HEK293 (cell line): Measurements from ENCODE around the gene GSTA5.

Source experiments
- BCL6B ChIP-seq: fragments of 450-650 bp; formaldehyde crosslinking; IDR thresholded peaks from 2 replicates; pipeline ENCODE4 v1.5.1; 2017; ENCODE audit warnings: missing biosample characterization, missing genetic modification characterization
- CTCF ChIP-seq: fragments of 450-650 bp; formaldehyde crosslinking; IDR thresholded peaks from 2 replicates; pipeline ENCODE4 v1.5.1; 2016; ENCODE audit warnings: missing biosample characterization, missing genetic modification characterization
- YY1 ChIP-seq: fragments of 450-650 bp; formaldehyde crosslinking; IDR thresholded peaks from 2 replicates; pipeline ENCODE4 v1.5.1; 2018; ENCODE audit warnings: missing biosample characterization, missing genetic modification characterization
- ZNF140 ChIP-seq: fragments of 450-650 bp; formaldehyde crosslinking; IDR thresholded peaks from 2 replicates; pipeline ENCODE4 v1.5.1; 2016; ENCODE audit warnings: missing biosample characterization, missing genetic modification characterization
- TF ChIP-seq, protein P1 (sequence below): fragments of 450-650 bp; formaldehyde crosslinking; IDR thresholded peaks from 2 replicates; pipeline ENCODE4 v1.5.0; 2017; ENCODE audit warnings: missing biosample characterization, missing genetic modification characterization, borderline replicate concordance

- TF ChIP-seq ZNF140 (tag by site-specific recombination), result no peak
- TF ChIP-seq YY1, result no peak
- no peak for TF ChIP-seq CTCF
- no peak for TF ChIP-seq BCL6B (tag by site-specific recombination)
- TF ChIP-seq, protein P1, sequence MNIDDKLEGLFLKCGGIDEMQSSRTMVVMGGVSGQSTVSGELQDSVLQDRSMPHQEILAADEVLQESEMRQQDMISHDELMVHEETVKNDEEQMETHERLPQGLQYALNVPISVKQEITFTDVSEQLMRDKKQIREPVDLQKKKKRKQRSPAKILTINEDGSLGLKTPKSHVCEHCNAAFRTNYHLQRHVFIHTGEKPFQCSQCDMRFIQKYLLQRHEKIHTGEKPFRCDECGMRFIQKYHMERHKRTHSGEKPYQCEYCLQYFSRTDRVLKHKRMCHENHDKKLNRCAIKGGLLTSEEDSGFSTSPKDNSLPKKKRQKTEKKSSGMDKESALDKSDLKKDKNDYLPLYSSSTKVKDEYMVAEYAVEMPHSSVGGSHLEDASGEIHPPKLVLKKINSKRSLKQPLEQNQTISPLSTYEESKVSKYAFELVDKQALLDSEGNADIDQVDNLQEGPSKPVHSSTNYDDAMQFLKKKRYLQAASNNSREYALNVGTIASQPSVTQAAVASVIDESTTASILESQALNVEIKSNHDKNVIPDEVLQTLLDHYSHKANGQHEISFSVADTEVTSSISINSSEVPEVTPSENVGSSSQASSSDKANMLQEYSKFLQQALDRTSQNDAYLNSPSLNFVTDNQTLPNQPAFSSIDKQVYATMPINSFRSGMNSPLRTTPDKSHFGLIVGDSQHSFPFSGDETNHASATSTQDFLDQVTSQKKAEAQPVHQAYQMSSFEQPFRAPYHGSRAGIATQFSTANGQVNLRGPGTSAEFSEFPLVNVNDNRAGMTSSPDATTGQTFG (tag by site-specific recombination), result no peak
Measured at GRCh38 chr6:52871621-52872020, 31.0 kb upstream of the GSTA5 start.
